PFSK-1 (cell line): ENCODE data around the gene CPT1B.

Experiments used
- POLR2AphosphoS5 ChIP-seq: IDR thresholded peaks from 2 replicates; pipeline ENCODE4 v1.6.1; 2012; ENCODE audit warnings: low read depth, mild to moderate bottlenecking, control low read depth, low read length, moderate library complexity
- SIN3A ChIP-seq: IDR thresholded peaks from 2 replicates; pipeline ENCODE4 v1.6.1; 2012; ENCODE audit warnings: mild to moderate bottlenecking, low read length, moderate library complexity, borderline replicate concordance; ENCODE audit not compliant: insufficient read depth
- TAF1 ChIP-seq: IDR thresholded peaks from 2 replicates; pipeline ENCODE4 v1.6.1; 2012; ENCODE audit warnings: low read length, control low read depth, borderline replicate concordance; ENCODE audit not compliant: insufficient read depth

- no peak for TF ChIP-seq SIN3A
- no peak for TF ChIP-seq POLR2AphosphoS5
- TF ChIP-seq TAF1, result no peak
Observed at GRCh38 chr22:50603511-50604255, 25.5 kb upstream of the CPT1B start.
